H9 (cell line): ENCODE measurements around the gene STAP2. TPM values are rescaled to one million over a fixed set of nuclear protein-coding genes. Genes with fewer than 3 reads are reported as not detected.

Experiments
- DNase-seq: peaks from one replicate; pipeline ENCODE4 v3.0.0-alpha.2; 2017
- H2AFZ ChIP-seq: one replicate; pipeline ENCODE4 v1.6.1; 2013; ENCODE audit warnings: mild to moderate bottlenecking, low read length, control low read depth, moderate library complexity
- H2AK5ac ChIP-seq: 2 replicates; pipeline ENCODE4 v1.6.1; 2013; ENCODE audit warnings: low read length, control low read depth, mixed read lengths; ENCODE audit not compliant: insufficient read length
- H2BK120ac ChIP-seq: one replicate; pipeline ENCODE4 v1.6.1; 2013; ENCODE audit warnings: low read depth, mild to moderate bottlenecking, low read length, control low read depth, inconsistent platforms; ENCODE audit not compliant: poor library complexity, severe bottlenecking
- H2BK12ac ChIP-seq: 2 replicates; pipeline ENCODE4 v1.6.1; 2013; ENCODE audit warnings: low read length, control low read depth, mixed read lengths, low read depth; ENCODE audit not compliant: insufficient read length
- H2BK15ac ChIP-seq: 2 replicates; pipeline ENCODE4 v1.6.1; 2013; ENCODE audit warnings: low read depth, low read length, control low read depth
- H2BK20ac ChIP-seq: one replicate; pipeline ENCODE4 v1.6.1; 2013; ENCODE audit warnings: low read depth, mild to moderate bottlenecking, low read length, control low read depth, inconsistent platforms; ENCODE audit not compliant: poor library complexity, severe bottlenecking
- H2BK5ac ChIP-seq: 2 replicates; pipeline ENCODE4 v1.6.1; 2013; ENCODE audit warnings: low read length, control low read depth, mixed read lengths; ENCODE audit not compliant: insufficient read length
- H3K14ac ChIP-seq: 2 replicates; pipeline ENCODE4 v1.6.1; 2013; ENCODE audit warnings: low read length, control low read depth; ENCODE audit not compliant: insufficient read depth
- H3K18ac ChIP-seq: 2 replicates; pipeline ENCODE4 v1.6.1; 2013; ENCODE audit warnings: low read depth, mild to moderate bottlenecking, mixed read lengths, low read length, control low read depth; ENCODE audit not compliant: insufficient read length
- H3K23ac ChIP-seq: 2 replicates; pipeline ENCODE4 v1.6.1; 2013; ENCODE audit warnings: low read length, control low read depth, mixed read lengths, low read depth; ENCODE audit not compliant: insufficient read length
- H3K23me2 ChIP-seq: 2 replicates; pipeline ENCODE4 v1.6.1; 2013; ENCODE audit warnings: low read depth, mild to moderate bottlenecking, mixed read lengths, low read length, control low read depth; ENCODE audit not compliant: insufficient read length, poor library complexity, severe bottlenecking
- H3K27ac ChIP-seq: 2 replicates; pipeline ENCODE4 v1.5.1; 2013; ENCODE audit warnings: low read length, control low read depth, mixed read lengths, low read depth; ENCODE audit not compliant: insufficient read length
- H3K27me3 ChIP-seq: 2 replicates; pipeline ENCODE4 v1.6.1; 2013; ENCODE audit warnings: low read length, control low read depth, inconsistent platforms; ENCODE audit not compliant: insufficient read depth
- H3K4ac ChIP-seq: 2 replicates; pipeline ENCODE4 v1.6.1; 2013; ENCODE audit warnings: low read depth, mild to moderate bottlenecking, control low read depth, inconsistent platforms, low read length, moderate library complexity
- H3K4me1 ChIP-seq: 2 replicates; pipeline ENCODE4 v1.6.1; 2013; ENCODE audit warnings: low read length, control low read depth, inconsistent platforms; ENCODE audit not compliant: insufficient read depth
- H3K4me2 ChIP-seq: 2 replicates; pipeline ENCODE4 v1.6.1; 2013; ENCODE audit warnings: low read length, control low read depth, mixed read lengths; ENCODE audit not compliant: insufficient read length, insufficient read depth
- H3K56ac ChIP-seq: 2 replicates; pipeline ENCODE4 v1.6.1; 2013; ENCODE audit warnings: low read depth, mild to moderate bottlenecking, mixed read lengths, low read length, control low read depth; ENCODE audit not compliant: insufficient read length
- H3K79me1 ChIP-seq: 2 replicates; pipeline ENCODE4 v1.6.1; 2013; ENCODE audit warnings: low read depth, mild to moderate bottlenecking, moderate library complexity, low read length, control low read depth, inconsistent platforms; ENCODE audit not compliant: insufficient read depth, poor library complexity, severe bottlenecking
- H3K79me2 ChIP-seq: 2 replicates; pipeline ENCODE4 v1.6.1; 2013; ENCODE audit warnings: low read length, control low read depth, inconsistent platforms; ENCODE audit not compliant: insufficient read depth
- H3K9ac ChIP-seq: 2 replicates; pipeline ENCODE4 v1.6.1; 2013; ENCODE audit warnings: low read length, control low read depth, mixed read lengths; ENCODE audit not compliant: insufficient read length; ENCODE audit errors: extremely low read depth
- H3K9me3 ChIP-seq: one replicate; pipeline ENCODE4 v1.6.1; 2013; ENCODE audit warnings: low read depth, low read length, inconsistent platforms; ENCODE audit not compliant: control insufficient read depth
- H3T11ph ChIP-seq: one replicate; pipeline ENCODE4 v1.6.1; 2013; ENCODE audit warnings: mild to moderate bottlenecking, low read length, control low read depth, inconsistent platforms
- H4K20me1 ChIP-seq: one replicate; pipeline ENCODE4 v1.6.1; 2013; ENCODE audit not compliant: control insufficient read depth, insufficient read length, insufficient read depth
- H4K5ac ChIP-seq: 2 replicates; pipeline ENCODE4 v1.6.1; 2013; ENCODE audit warnings: low read depth, mild to moderate bottlenecking, mixed read lengths, low read length, control low read depth; ENCODE audit not compliant: insufficient read length
- H4K8ac ChIP-seq: replicated peaks from 2 replicates; pipeline ENCODE4 v1.6.1; 2013; ENCODE audit warnings: low read length, control low read depth, mixed read lengths, low read depth; ENCODE audit not compliant: insufficient read length
- H4K91ac ChIP-seq: 2 replicates; pipeline ENCODE4 v1.6.1; 2013; ENCODE audit warnings: low read depth, mild to moderate bottlenecking, moderate library complexity, mixed read lengths, low read length, control low read depth; ENCODE audit not compliant: insufficient read length
- H3K27ac Mint-ChIP-seq, 3 experiments: 2 replicates in 2 of 3; 3 replicates in 1 of 3; pipeline ENCODE4 v1.8.0; 2020 to 2021; ENCODE audit warnings: mixed read lengths in 3 of 3, mild to moderate bottlenecking in 1 of 3, moderate library complexity in 1 of 3
- H3K27me3 Mint-ChIP-seq: 2 replicates; pipeline ENCODE4 v1.8.0; 2021; ENCODE audit warnings: low read depth, mild to moderate bottlenecking, moderate library complexity, mixed read lengths
- H3K36me3 Mint-ChIP-seq, 3 experiments: 2 replicates in 2 of 3; 3 replicates in 1 of 3; pipeline ENCODE4 v1.8.0; 2020 to 2021; ENCODE audit warnings: low read depth in 3 of 3, mixed read lengths in 3 of 3; ENCODE audit not compliant: insufficient read depth in 1 of 3
- H3K4me1 Mint-ChIP-seq, 2 experiments: 2 replicates each; pipeline ENCODE4 v1.8.0; 2020; ENCODE audit warnings: mixed read lengths in 2 of 2
- H3K4me3 Mint-ChIP-seq, 2 experiments: 2 replicates in 1 of 2; 3 replicates in 1 of 2; pipeline ENCODE4 v1.8.0; 2020 to 2021; ENCODE audit warnings: mild to moderate bottlenecking in 2 of 2, mixed read lengths in 2 of 2, moderate library complexity in 1 of 2
- H3K9me3 Mint-ChIP-seq, 2 experiments: 2 replicates in 1 of 2; 3 replicates in 1 of 2; pipeline ENCODE4 v1.8.0; 2020; ENCODE audit warnings: mild to moderate bottlenecking in 2 of 2, mixed read lengths in 2 of 2, moderate library complexity in 1 of 2
- whole genome bisulfite sequencing: extraction: QIAGEN DNeasy Blood & Tissue Kit; methylation state at CpG from one replicate; pipeline ENCODE4 v1.1.7; 2013; ENCODE audit warnings: missing lambda C conversion rate, low lambda C conversion rate, mixed read lengths; ENCODE audit not compliant: insufficient read length; ENCODE audit errors: extremely low coverage; 5-methylcytosine and 5-hydroxymethylcytosine counted together
- total RNA-seq: library from RNA; stranded (reverse); gene quantifications from 2 replicates; pipeline ENCODE4 v1.2.1, GENCODE V29; 2021
- TF ChIP-seq, protein P1 (sequence below): fragments of 200-600 bp; sonication (generic); conservative IDR thresholded peaks from 3 replicates; pipeline ENCODE4 v1.8.0; 2021; ENCODE audit warnings: antibody characterized with exemption, mild to moderate bottlenecking

Gene STAP2
- total RNA-seq, 1 experiment from 2014 or later: 20.2 TPM

GRCh38 chr19:4334929-4335570 lies 3.6 kb downstream of the STAP2 start:
- H3K27ac ChIP-seq: no peak overlapping the region
- H3K27me3 Mint-ChIP-seq: peaks cover 7% of the 10 kb centered on the region
- H2BK120ac ChIP-seq: no peak overlapping the region
- TF ChIP-seq, protein P1, sequence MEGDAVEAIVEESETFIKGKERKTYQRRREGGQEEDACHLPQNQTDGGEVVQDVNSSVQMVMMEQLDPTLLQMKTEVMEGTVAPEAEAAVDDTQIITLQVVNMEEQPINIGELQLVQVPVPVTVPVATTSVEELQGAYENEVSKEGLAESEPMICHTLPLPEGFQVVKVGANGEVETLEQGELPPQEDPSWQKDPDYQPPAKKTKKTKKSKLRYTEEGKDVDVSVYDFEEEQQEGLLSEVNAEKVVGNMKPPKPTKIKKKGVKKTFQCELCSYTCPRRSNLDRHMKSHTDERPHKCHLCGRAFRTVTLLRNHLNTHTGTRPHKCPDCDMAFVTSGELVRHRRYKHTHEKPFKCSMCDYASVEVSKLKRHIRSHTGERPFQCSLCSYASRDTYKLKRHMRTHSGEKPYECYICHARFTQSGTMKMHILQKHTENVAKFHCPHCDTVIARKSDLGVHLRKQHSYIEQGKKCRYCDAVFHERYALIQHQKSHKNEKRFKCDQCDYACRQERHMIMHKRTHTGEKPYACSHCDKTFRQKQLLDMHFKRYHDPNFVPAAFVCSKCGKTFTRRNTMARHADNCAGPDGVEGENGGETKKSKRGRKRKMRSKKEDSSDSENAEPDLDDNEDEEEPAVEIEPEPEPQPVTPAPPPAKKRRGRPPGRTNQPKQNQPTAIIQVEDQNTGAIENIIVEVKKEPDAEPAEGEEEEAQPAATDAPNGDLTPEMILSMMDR: no peak
- no peak overlapping the region for H3K9ac ChIP-seq
- H4K5ac ChIP-seq: no peak overlapping the region
- H3K27me3 ChIP-seq: no peaks in the 10 kb centered on the region
- no peak overlapping the region for H2BK5ac ChIP-seq
- no peak overlapping the region for H4K8ac ChIP-seq
- H3K36me3 Mint-ChIP-seq: peaks cover 13 to 22% (median 21%) of the 10 kb centered on the region in 3 experiments; a peak in 6 of 7 replicates
- no peaks in the 10 kb centered on the region for H3K79me2 ChIP-seq
- peaks cover 10 to 15% of the 10 kb centered on the region in 2 experiments for H3K4me1 Mint-ChIP-seq
- H3K9me3 Mint-ChIP-seq: peaks cover 2 to 5% of the 10 kb centered on the region in 2 experiments; a peak in 1 of 5 replicates
- WGBS: 97% methylated on average over 4 of the region's 7 CpGs
- H3K79me1 ChIP-seq: no peaks in the 10 kb centered on the region
- H3K4me2 ChIP-seq: no peak overlapping the region
- H4K91ac ChIP-seq: no peak overlapping the region
- peaks cover 11% of the 10 kb centered on the region for H3K23me2 ChIP-seq
- H3K14ac ChIP-seq: no peak overlapping the region
- no peak overlapping the region for H3K56ac ChIP-seq
- H2BK12ac ChIP-seq: no peak overlapping the region
- H3K18ac ChIP-seq: no peak overlapping the region
- H3K23ac ChIP-seq: no peak overlapping the region
- H4K20me1 ChIP-seq: no peaks in the 10 kb centered on the region
- H3K27ac Mint-ChIP-seq: no peak overlapping the region
- no peak overlapping the region for H2BK20ac ChIP-seq
- no peaks in the 10 kb centered on the region for H3K4me1 ChIP-seq
- no peak overlapping the region for H3K4ac ChIP-seq
- no peak for DNase-seq
- H2AFZ ChIP-seq: no peak overlapping the region
- H2BK15ac ChIP-seq: no peak overlapping the region
- no peaks in the 10 kb centered on the region for H3K9me3 ChIP-seq
- no peak overlapping the region for H2AK5ac ChIP-seq
- no peak overlapping the region for H3K4me3 Mint-ChIP-seq
- no peak overlapping the region for H3T11ph ChIP-seq
